Measurements from ENCODE around the gene CLCF1.

The CLCF1 gene

GRCh38 chr11:67364783-67365722, 8.3 kb downstream of the CLCF1 start:
- Histone ChIP-seq H2AFZ (ENCODE audit: low read depth, low read length) (no peak overlapping the region), H3K4me1 (ENCODE audit: insufficient read depth, low read length) (no peaks in the 10 kb centered on the region), H3K27me3 (ENCODE audit: insufficient read depth, low read length) (no peaks in the 10 kb centered on the region)

GRCh38 chr11:67364169-67364568, 9.2 kb downstream of the CLCF1 start:
- Histone ChIP-seq H3K9me3 (ENCODE audit: low read length) (no peaks in the 10 kb centered on the region), H3K36me3 (ENCODE audit: insufficient read depth, low read length) (peaks cover 5% of the 10 kb centered on the region), H3K4me1 (ENCODE audit: insufficient read depth, low read length) (no peaks in the 10 kb centered on the region), H3K27me3 (ENCODE audit: insufficient read depth, low read length) (no peaks in the 10 kb centered on the region), H3K4me3 (ENCODE audit: low read length) (no peak overlapping the region), H2AFZ (ENCODE audit: low read depth, low read length) (no peak overlapping the region)

More at GRCh38 chr11:67364783-67365722, 8.3 kb downstream of the CLCF1 start:
- H3K9me3 ChIP-seq (ENCODE audit: low read length): no peaks in the 10 kb centered on the region
- peaks cover 5% of the 10 kb centered on the region for H3K36me3 ChIP-seq (ENCODE audit: insufficient read depth, low read length)
- H3K4me3 ChIP-seq (ENCODE audit: low read length): no peak overlapping the region

DNA sequence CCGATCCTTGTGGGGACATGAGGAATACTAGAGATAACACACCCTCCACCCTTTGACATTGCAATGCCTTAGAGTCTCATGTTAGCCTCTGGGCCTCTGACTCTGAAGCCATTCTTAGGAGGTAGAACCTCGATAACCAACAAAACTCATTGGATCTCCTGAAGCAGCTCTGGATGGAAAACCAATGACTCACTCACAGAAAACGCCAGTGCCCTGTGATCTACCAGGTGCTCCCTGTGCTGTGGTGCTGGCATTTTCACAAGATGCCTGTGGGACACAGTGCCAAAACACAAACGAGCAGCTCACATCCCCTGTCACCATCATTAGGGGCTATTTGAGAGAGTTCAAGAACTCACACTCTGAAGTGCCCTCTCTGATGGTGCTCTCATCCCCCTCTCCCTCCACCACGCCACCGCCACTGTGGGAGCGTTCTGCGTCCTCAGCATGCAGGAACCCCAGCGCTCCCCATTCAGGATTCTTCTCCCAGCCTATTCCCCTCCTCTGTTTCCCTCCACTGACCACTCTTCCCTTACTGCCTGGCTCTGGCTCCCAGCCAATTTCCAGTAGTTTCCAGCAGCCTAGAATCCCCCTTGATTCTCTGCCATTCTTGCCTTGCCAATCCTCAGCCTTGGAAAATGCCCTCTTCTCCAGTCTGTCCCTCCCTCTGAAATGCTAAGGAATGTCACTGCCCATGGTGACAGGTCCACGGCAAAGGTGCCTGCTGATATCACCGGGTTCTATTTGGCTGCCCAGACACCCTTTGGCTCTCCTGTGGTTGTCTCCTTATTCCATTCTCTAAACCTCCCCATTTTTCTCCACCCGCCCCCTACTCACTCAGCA, 15.3 kb downstream of the CLCF1 start:
- no peak overlapping the region for H3K4me3 ChIP-seq (ENCODE audit: low read length)
- H3K36me3 ChIP-seq (ENCODE audit: insufficient read depth, low read length): no peaks in the 10 kb centered on the region
- no peaks in the 10 kb centered on the region for H3K9me3 ChIP-seq (ENCODE audit: low read length)
- H3K27me3 ChIP-seq (ENCODE audit: insufficient read depth, low read length): no peaks in the 10 kb centered on the region
- no peak overlapping the region for H2AFZ ChIP-seq (ENCODE audit: low read depth, low read length)
- peaks cover 19% of the 10 kb centered on the region for H3K4me1 ChIP-seq (ENCODE audit: insufficient read depth, low read length)

GRCh38 chr11:67356864-67357561, 16.4 kb downstream of the CLCF1 start:
- no peaks in the 10 kb centered on the region for H3K27me3 ChIP-seq (ENCODE audit: insufficient read depth, low read length)
- no peak overlapping the region for H2AFZ ChIP-seq (ENCODE audit: low read depth, low read length)
- H3K4me3 ChIP-seq (ENCODE audit: low read length): no peak overlapping the region
- H3K4me1 ChIP-seq (ENCODE audit: insufficient read depth, low read length): peaks cover 26% of the 10 kb centered on the region
- H3K9me3 ChIP-seq (ENCODE audit: low read length): no peaks in the 10 kb centered on the region
- no peaks in the 10 kb centered on the region for H3K36me3 ChIP-seq (ENCODE audit: insufficient read depth, low read length)

DNA sequence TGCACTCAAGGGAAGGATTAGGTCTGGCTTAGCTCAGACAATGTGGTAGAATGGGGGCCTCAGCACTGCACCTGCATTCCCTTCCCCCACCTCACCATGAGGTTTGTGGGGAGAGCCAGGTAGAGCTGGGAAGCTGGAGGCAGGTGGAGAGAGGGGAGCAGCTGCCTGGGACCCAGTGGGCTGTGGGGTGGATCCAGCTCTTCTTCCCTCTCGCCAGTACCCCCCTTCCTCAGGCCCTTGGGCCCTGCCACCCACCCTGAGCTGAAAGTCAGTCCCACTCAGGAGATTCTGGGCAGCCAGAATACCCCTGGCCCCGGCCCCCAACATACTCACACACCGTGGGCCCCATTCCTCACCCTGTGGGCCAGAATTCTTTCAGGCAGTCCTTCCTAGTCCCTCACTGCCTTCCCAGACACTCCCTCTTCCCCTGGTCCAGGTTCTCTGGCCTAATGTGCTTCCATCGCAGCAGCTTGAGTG, 17.0 kb downstream of the CLCF1 start:
- H3K9me3 ChIP-seq (ENCODE audit: low read length): no peaks in the 10 kb centered on the region
- H3K36me3 ChIP-seq (ENCODE audit: insufficient read depth, low read length): no peaks in the 10 kb centered on the region
- no peak overlapping the region for H2AFZ ChIP-seq (ENCODE audit: low read depth, low read length)

DNA sequence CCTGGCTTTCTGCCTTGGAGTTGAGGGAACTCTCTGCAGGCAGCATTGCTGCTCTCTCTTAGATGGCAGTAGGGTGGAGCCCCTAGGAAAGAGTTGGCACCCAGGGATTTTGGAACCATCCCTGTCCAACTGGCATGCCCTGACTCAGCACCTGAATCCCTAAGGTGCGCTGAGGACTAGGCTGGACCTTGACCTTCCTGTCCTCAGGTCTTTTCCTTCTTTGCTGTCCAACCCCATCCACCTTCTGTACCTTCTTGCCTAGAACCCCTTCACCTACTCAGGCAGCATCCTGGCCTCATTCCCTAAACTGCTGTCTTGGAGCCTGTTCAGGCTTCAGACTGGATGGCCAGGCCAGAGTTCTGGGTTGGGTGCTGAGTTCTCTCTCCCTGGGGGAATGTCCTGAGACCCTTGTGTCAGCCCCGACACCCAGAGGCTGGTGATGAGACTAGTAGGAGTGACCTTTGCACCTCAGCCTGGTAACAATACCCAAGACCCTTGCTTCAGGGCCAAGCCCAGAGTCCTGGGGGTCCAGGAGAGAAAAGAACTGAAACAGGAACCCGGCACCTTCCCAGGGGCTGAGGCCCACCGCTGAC, 17.5 kb downstream of the CLCF1 start:
- Histone ChIP-seq H3K4me3 (ENCODE audit: low read length) (no peak overlapping the region), H3K27me3 (ENCODE audit: insufficient read depth, low read length) (no peaks in the 10 kb centered on the region), H3K36me3 (ENCODE audit: insufficient read depth, low read length) (no peaks in the 10 kb centered on the region), H3K4me1 (ENCODE audit: insufficient read depth, low read length) (peaks cover 29% of the 10 kb centered on the region), H2AFZ (ENCODE audit: low read depth, low read length) (no peak overlapping the region), H3K9me3 (ENCODE audit: low read length) (no peaks in the 10 kb centered on the region)

More for the DNA sequence above, 17.0 kb downstream of the CLCF1 start:
- Histone ChIP-seq H3K4me1 (ENCODE audit: insufficient read depth, low read length) (peaks cover 27% of the 10 kb centered on the region), H3K4me3 (ENCODE audit: low read length) (no peak overlapping the region), H3K27me3 (ENCODE audit: insufficient read depth, low read length) (no peaks in the 10 kb centered on the region)

DNA sequence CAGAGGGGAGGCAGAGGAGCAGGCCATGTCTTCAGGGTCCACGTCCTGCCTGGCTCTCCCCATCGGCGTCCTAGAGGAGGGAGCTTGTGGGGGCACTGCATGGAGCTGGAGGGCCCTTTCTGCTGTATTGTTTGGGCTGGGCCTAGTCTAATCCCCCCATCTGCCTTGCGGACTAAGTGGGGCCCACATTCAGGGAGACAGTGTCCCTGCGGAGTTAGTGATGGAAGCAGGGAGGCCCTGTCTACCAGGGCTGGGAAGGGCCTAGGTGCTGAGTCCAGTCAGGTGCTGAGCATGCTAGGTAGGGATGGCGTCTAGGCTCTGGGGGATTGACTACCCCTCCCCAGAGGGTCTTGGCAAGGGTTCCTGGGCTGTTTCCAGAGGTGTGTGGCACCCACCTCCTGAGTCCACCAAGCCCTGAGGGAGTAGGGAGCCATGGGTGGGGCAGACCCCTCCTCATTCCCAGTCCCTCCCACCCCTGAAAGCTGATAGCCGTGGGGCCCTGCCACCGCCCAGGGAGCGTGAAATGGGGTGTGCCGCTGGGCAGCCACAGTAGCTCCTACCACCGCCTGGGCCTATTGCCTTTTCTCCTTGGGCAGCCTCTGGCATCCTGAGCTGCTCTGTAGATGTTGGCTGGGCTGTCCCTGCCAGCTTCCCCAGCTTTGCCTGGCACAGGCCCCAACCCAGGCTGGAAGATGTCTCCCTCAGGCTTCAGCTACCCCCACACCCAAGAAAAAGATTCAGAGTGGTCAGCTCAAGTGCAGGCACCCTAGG, 18.2 kb downstream of the CLCF1 start:
- no peak overlapping the region for H3K4me3 ChIP-seq (ENCODE audit: low read length)
- H2AFZ ChIP-seq (ENCODE audit: low read depth, low read length): no peak overlapping the region
- no peaks in the 10 kb centered on the region for H3K36me3 ChIP-seq (ENCODE audit: insufficient read depth, low read length)
- H3K9me3 ChIP-seq (ENCODE audit: low read length): no peaks in the 10 kb centered on the region
- H3K4me1 ChIP-seq (ENCODE audit: insufficient read depth, low read length): peaks cover 29% of the 10 kb centered on the region
- H3K27me3 ChIP-seq (ENCODE audit: insufficient read depth, low read length): no peaks in the 10 kb centered on the region

DNA sequence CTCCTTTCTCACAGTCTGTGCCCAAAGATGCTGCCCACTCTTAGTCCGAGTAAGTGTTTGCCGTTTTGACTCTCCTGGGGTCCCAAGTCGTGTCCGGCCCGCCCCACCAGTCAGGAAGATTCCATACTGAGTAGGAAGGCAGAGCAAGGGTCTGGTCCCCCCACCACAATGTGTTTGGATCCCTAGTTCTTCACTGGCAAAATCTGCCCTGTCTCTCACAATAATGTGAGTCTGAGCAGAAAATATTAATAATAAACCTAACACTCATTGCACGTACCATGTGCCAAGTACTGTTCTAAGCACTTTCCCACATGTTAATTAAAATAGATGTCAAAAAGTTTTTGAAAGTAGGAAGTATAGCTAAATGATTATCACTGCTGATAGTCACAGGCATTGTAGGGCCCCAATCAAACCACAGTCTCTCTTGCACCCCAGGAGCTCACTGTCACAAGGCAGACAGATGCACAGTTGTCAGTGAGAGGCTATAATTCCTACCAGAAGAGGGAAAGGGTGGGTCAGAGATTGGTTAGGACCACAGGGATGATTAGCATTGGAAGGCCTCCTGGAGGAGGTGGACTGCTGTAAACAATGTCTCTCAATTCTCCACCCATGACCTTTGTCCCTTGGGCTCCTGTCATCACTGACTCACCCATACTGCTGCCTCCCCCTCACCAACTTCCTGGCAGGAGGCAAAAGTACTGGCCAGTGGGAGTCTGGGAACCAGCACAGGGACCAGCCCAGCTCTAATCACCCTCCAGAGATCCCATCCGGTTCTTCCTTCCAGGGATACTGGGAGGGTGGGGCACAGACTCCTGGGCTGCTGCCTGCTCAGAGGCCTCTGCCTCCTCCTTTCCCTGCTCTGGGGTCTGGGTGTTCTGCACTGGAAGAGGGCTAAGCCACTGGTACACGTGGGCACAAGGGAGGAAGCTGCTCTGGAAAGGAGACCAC, 19.0 kb downstream of the CLCF1 start:
- no peaks in the 10 kb centered on the region for H3K36me3 ChIP-seq (ENCODE audit: insufficient read depth, low read length)
- H2AFZ ChIP-seq (ENCODE audit: low read depth, low read length): peak overlapping the region; percentile 72
- no peaks in the 10 kb centered on the region for H3K9me3 ChIP-seq (ENCODE audit: low read length)
- H3K4me1 ChIP-seq (ENCODE audit: insufficient read depth, low read length): peaks cover 29% of the 10 kb centered on the region
- no peaks in the 10 kb centered on the region for H3K27me3 ChIP-seq (ENCODE audit: insufficient read depth, low read length)
- H3K4me3 ChIP-seq (ENCODE audit: low read length): peak overlapping the region; percentile 61

DNA sequence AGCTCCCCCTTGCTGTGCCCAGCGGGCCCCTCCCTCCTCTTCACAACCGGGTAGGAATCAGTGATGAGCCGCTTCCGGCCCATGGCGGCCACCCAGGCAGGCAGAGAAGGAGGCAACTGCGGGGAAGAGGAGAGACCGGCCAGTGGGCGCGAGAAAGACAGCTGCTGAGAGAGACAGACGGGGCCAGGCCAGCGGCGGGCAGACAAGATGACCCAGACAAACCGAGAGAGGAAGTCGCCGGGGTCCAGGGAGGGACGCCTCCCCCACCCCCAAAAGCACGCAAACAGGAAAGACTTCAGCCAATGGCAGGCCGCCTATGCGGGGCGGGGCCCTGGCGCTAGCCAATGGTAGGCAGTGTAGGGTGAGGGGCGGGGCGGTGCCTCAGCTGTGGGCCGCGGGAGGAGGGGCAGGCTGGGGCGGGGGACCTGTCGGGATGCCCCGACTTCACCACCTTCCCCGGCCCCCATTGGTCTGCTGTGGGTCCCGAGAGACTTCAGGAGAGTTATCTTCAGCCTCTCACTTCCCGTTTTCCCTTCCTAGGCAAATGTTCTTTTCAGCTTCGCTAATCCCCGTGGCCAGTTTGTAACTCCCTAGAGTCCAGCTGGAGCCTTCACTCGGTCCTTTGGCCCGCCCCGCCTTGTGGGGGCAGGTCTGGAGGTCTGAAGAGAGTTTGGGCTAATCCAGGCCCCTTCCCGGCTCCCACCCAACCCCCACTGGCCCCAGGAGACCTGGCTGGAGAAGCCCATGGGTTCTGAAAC, 19.9 kb downstream of the CLCF1 start, which contains the start of gene POLD4:
POLD4 (minus strand) TSS at position 230 of the 758 bp plus-strand sequence; CDS start at position 83, 147 bp downstream.
- H3K36me3 ChIP-seq (ENCODE audit: insufficient read depth, low read length): no peaks in the 10 kb centered on the region
- peak within 1 kb of the TSS; percentile 72 for H2AFZ ChIP-seq (ENCODE audit: low read depth, low read length)
- no peaks in the 10 kb centered on the region for H3K27me3 ChIP-seq (ENCODE audit: insufficient read depth, low read length)
- peaks cover 29% of the 10 kb centered on the region for H3K4me1 ChIP-seq (ENCODE audit: insufficient read depth, low read length)
- H3K9me3 ChIP-seq (ENCODE audit: low read length): no peaks in the 10 kb centered on the region
- H3K4me3 ChIP-seq (ENCODE audit: low read length): peak within 1 kb of the TSS; percentile 61

DNA sequence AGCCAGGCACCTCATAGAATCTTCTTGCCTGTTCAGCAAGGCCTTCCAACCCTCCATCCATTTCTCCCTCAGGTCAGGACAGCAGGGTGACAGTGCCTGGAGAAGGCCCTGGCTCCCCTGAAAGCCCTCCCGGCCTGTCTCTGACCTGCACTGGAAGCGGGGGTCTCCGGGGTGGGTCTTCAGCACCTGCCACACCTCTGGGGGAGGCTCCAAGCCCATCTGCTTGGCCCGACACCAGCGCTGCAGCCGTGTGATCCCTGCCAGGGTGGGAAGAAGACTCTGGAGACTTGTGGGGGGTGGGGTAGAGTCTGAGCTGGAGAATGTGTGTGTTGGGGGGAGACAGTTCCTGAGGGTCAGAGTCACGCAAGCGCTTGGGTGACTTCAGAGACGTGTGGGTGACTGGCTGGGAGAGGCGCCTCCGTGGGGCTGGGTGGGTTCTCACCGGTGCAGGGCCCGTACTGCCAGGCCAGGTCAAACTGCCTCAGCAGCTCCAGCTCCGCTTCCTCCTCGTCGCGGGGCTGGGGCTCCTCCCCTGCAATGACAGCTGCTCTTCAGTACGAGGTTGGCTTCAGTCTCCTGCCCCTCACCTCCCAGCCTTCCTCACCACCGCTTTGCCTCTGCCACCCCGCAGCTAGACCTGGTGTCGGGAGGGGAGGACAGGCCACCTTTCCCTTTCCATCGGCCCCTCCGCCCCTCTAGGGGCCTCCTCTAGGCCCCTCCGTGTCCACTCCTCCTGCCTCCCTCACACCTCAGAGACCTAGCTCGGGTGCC, 20.7 kb downstream of the CLCF1 start:
- no peaks in the 10 kb centered on the region for H3K27me3 ChIP-seq (ENCODE audit: insufficient read depth, low read length)
- no peaks in the 10 kb centered on the region for H3K9me3 ChIP-seq (ENCODE audit: low read length)
- H3K4me1 ChIP-seq (ENCODE audit: insufficient read depth, low read length): peaks cover 29% of the 10 kb centered on the region
- no peaks in the 10 kb centered on the region for H3K36me3 ChIP-seq (ENCODE audit: insufficient read depth, low read length)
- peak overlapping the region; percentile 61 for H3K4me3 ChIP-seq (ENCODE audit: low read length)
- peak overlapping the region; percentile 72 for H2AFZ ChIP-seq (ENCODE audit: low read depth, low read length)
